ENCODE data around the gene RAET1G. TPM values are rescaled to one million over a fixed set of nuclear protein-coding genes. Genes with fewer than 3 reads are reported as not detected.
"Not testable (repeated sequence)": the region's sequence is repeated elsewhere in the genome, so short reads cannot be mapped to it uniquely, and the experiment has no call there.

RAET1G gene
- total RNA-seq, 2 experiments from 2014 or later = not detected

DNA sequence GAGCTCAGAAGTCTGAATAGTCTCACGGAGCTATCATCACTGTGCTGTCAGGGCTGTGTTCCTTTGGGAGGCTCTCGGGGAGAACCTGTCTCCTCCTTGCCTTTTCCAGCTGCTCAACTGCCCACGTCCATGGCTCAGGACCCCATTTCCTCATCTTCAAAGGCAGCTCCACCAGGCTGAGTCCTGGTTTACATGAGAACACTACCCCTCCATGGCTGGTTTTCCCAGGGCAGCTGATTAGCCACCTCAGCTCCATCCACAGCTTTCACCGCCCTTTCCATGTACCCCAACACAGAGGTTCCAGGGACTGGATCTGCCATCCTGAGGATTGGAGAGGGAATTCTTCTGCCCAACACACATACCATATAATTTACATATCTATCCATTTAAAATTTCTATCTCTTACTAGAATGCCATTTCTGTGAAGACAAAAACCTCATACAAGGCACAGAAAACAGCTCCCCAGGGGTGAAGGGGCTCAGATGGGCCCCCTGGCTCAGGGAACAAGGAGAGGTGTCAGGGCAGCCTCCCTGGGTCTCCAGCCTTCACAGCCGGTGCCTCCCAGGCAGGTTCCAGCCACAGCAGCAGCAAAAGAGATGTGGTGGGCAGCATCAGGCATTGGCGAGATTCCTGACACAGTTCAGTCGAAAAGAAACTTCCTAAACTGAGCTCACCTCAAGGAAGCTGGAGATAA, 22.8 kb downstream of the RAET1G start:
- Mint-ChIP-seq H3K4me1 (peaks cover 20% of the 10 kb centered on the region), H3K27ac (no peak overlapping the region), H3K9me3 (ENCODE audit: low read depth) (no peaks in the 10 kb centered on the region), H3K27me3 (peaks cover 23% of the 10 kb centered on the region), H3K36me3 (no peaks in the 10 kb centered on the region), H3K4me3 (no peak overlapping the region)
- CTCF ChIA-PET = interaction anchor here (1.2 kb wide), 1 partner anchor 61 kb away, joined by 3 read pairs; no protein-coding TSS in a partner anchor
- ATAC-seq (no peak), DNase-seq (no peak)

DNA sequence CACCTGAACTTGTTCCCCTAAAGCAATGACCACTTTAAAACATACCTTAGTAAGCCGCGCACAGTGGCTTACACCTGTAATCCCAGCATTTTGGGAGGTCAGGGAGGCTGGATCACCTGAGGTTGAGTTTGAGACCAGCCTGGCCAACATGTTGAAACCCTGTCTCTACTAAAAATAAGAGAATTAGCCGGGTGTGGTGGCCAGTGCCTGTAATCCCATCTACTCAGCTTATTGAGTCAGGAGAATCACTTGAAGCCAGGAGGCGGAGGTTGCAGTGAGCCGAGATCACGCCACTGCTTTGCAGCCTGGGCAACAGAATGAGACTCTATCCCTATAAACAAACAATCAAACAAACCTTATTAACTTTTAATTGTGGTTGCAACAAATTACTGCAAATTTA, 23.4 kb downstream of the RAET1G start:
- DNase-seq = no peak
- Mint-ChIP-seq H3K4me3 (no peak overlapping the region), H3K9me3 (ENCODE audit: low read depth) (no peaks in the 10 kb centered on the region), H3K27me3 (peaks cover 29% of the 10 kb centered on the region), H3K27ac (no peak overlapping the region), H3K36me3 (no peaks in the 10 kb centered on the region), H3K4me1 (peaks cover 20% of the 10 kb centered on the region)
- CTCF ChIA-PET = interaction anchor here (1.2 kb wide), 1 partner anchor 60 kb away, joined by 3 read pairs; no protein-coding TSS in a partner anchor
- no peak for ATAC-seq

DNA sequence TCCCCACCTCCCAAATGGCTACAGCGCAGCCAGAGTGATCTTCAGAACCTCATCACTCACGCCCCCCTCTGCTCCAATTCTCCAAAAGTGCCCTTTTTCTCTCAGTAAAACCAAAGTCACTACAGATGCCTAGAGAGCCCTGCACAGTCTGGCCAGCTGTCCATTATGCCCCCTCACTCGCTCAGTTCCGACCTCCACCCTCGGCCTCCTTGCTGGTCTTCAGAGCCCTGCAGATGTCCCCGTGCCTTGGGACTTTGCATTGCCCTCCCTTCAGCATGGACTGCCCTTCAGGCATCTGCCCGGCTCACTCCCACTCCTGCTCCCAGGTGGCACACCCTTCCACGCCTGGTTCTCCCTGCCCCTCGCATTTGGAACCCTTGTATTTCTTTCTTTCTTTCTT, 24.0 kb downstream of the RAET1G start:
- H3K4me3 Mint-ChIP-seq = no peak overlapping the region
- CTCF ChIA-PET = interaction anchor here (0.8 kb wide), 1 partner anchor 72 kb away, joined by 4 read pairs; no protein-coding TSS in a partner anchor
- ATAC-seq = no peak
- H3K27me3 Mint-ChIP-seq = peaks cover 34% of the 10 kb centered on the region
- no peak overlapping the region for H3K27ac Mint-ChIP-seq
- H3K36me3 Mint-ChIP-seq = no peaks in the 10 kb centered on the region
- DNase-seq = peak; percentile 31
- H3K9me3 Mint-ChIP-seq (ENCODE audit: low read depth) = no peaks in the 10 kb centered on the region
- H3K4me1 Mint-ChIP-seq = peaks cover 20% of the 10 kb centered on the region

DNA sequence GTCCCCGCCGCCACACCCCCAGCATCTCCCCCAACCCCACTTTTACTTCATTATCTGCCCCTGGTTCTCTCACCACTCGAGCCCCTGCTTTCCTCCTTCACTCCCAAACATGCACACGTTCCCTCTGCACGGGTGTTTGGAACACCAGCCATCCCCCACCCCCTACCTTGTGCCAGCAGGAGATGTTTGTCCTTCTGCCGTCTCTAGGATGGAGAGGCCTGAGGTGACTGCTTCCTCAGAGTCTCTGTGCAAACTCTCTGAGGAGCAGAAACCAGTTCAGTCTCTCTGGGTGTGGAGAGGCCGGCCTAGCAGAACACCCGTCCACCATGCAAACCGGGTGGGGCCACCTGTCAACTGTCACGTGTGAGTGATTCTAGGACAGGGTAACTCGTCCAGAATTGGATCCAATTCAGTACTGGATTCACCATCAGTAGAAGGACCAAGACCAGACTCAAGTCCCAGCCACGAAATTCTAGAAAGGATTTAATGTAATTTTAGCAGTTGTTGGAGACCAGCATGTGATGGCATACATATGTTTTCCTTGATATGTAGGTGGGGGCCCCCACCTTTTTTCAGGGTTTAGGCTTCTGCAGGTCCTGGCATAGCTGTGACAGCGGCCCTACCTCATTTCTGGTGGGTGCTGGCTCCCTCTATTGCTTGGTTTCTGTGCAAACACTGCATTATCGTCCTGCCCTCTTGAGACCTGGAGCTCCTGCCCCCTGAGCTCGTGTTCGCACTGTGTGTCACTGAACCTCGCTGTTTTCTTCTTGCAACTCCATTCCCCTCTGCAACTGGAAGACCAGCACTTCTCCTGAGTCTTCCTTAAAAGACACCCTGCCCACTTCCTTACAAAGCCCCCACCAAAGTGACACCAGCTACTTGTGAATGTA, 24.8 kb downstream of the RAET1G start, which contains the start of gene RAET1E:
RAET1E (minus strand) TSS at position 259 of the 890 bp plus-strand sequence. CDS start 7,212 bp downstream, outside the sequence.
- H3K4me3 Mint-ChIP-seq = peak within 1 kb of the TSS; percentile 18

GRCh38 chr6:149897015-149897697, 25.8 kb downstream of the RAET1G start:
- no peaks in the 10 kb centered on the region for H3K36me3 Mint-ChIP-seq
- no peak for ATAC-seq
- peaks cover 22% of the 10 kb centered on the region for H3K4me1 Mint-ChIP-seq
- CTCF ChIA-PET = interaction anchor here (0.9 to 1.3 kb wide), 4 partner anchors 11 to 62 kb away, joined by 3 to 4 read pairs (median 4); no protein-coding TSS in a partner anchor
- peaks cover 39% of the 10 kb centered on the region for H3K27me3 Mint-ChIP-seq
- H3K27ac Mint-ChIP-seq = peak overlapping the region; percentile 31
- H3K4me3 Mint-ChIP-seq = peak overlapping the region; percentile 18
- peak; percentile 31 for DNase-seq
- H3K9me3 Mint-ChIP-seq (ENCODE audit: low read depth) = no peaks in the 10 kb centered on the region

More for the DNA sequence above, 24.8 kb downstream of the RAET1G start, which contains the start of gene RAET1E:
- CTCF ChIA-PET = interaction anchor here (0.8 kb wide), 1 partner anchor 71 kb away, joined by 4 read pairs; no protein-coding TSS in a partner anchor
- ATAC-seq (no peak), DNase-seq (peak; percentile 42)
- Mint-ChIP-seq H3K36me3 (no peaks in the 10 kb centered on the region), H3K27me3 (peaks cover 36% of the 10 kb centered on the region), H3K4me1 (peaks cover 20% of the 10 kb centered on the region), H3K9me3 (ENCODE audit: low read depth) (no peaks in the 10 kb centered on the region), H3K27ac (peak within 1 kb of the TSS; percentile 31)

DNA sequence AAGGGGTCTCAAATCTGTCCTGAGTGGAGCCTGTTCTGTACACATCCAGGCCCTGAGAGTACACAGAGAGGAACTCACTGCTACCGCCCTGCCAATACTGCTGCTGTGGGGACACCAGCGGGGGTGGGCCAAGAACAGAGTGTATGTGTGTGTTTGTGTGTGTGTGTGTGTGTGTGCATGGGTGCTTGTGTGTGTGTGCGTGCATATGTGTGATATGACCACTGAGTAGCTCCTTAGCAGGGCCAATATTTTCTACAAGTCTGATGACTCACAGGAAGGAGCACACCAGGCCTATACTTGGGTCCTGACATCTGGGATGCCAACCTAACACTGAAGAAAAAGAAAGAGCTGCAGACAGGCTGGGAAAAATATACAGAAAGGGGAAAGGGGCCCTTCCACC, 26.4 kb downstream of the RAET1G start:
- CTCF ChIA-PET = interaction anchor here (0.9 to 1.3 kb wide), 4 partner anchors 10 to 61 kb away, joined by 3 to 4 read pairs (median 4); no protein-coding TSS in a partner anchor
- Mint-ChIP-seq H3K27me3 (peaks cover 36% of the 10 kb centered on the region), H3K36me3 (no peaks in the 10 kb centered on the region), H3K27ac (peak overlapping the region; percentile 17), H3K9me3 (ENCODE audit: low read depth) (no peaks in the 10 kb centered on the region), H3K4me3 (peak overlapping the region; percentile 6), H3K4me1 (peaks cover 23% of the 10 kb centered on the region)
- ATAC-seq (peak; percentile 37), DNase-seq (peak; percentile 35)

GRCh38 chr6:149895833-149896271, 27.1 kb downstream of the RAET1G start:
- peaks cover 34% of the 10 kb centered on the region for H3K27me3 Mint-ChIP-seq
- H3K9me3 Mint-ChIP-seq (ENCODE audit: low read depth) = no peaks in the 10 kb centered on the region
- peak; percentile 49 for DNase-seq
- CTCF ChIA-PET = interaction anchor here (1.2 kb wide), 1 partner anchor 29 kb away, joined by 3 read pairs; no protein-coding TSS in a partner anchor
- peak overlapping the region; percentile 28 for H3K27ac Mint-ChIP-seq
- H3K4me3 Mint-ChIP-seq = no peak overlapping the region
- peaks cover 23% of the 10 kb centered on the region for H3K4me1 Mint-ChIP-seq
- no peaks in the 10 kb centered on the region for H3K36me3 Mint-ChIP-seq
- peak; percentile 70 for ATAC-seq

- Mint-ChIP-seq H3K4me3 (no peak overlapping the region), H3K27me3 (peaks cover 32% of the 10 kb centered on the region), H3K4me1 (peaks cover 23% of the 10 kb centered on the region), H3K36me3 (no peaks in the 10 kb centered on the region), H3K27ac (no peak overlapping the region), H3K9me3 (ENCODE audit: low read depth) (no peaks in the 10 kb centered on the region)
- CTCF ChIA-PET = no interaction called here
- no peak for ATAC-seq
- no peak for DNase-seq
Observed at GRCh38 chr6:149895048-149895590, 27.8 kb downstream of the RAET1G start.

GRCh38 chr6:149891864-149892263, 31.1 kb downstream of the RAET1G start:
- CTCF ChIA-PET; ATAC-seq; H3K36me3 Mint-ChIP-seq; H3K27ac Mint-ChIP-seq; H3K4me3 Mint-ChIP-seq; DNase-seq; H3K9me3 Mint-ChIP-seq (ENCODE audit: low read depth): not testable (repeated sequence)
- Mint-ChIP-seq H3K27me3 (peaks cover 38% of the 10 kb centered on the region), H3K4me1 (peaks cover 19% of the 10 kb centered on the region)

- H3K36me3 Mint-ChIP-seq = no peaks in the 10 kb centered on the region
- CTCF ChIA-PET = no interaction called here
- H3K9me3 Mint-ChIP-seq (ENCODE audit: low read depth) = no peaks in the 10 kb centered on the region
- H3K27ac Mint-ChIP-seq = no peak overlapping the region
- DNase-seq (no peak), ATAC-seq (no peak)
- peaks cover 38% of the 10 kb centered on the region for H3K27me3 Mint-ChIP-seq
- H3K4me3 Mint-ChIP-seq = no peak overlapping the region
- peaks cover 13% of the 10 kb centered on the region for H3K4me1 Mint-ChIP-seq
Observed at GRCh38 chr6:149891259-149891658, 31.7 kb downstream of the RAET1G start.

DNA sequence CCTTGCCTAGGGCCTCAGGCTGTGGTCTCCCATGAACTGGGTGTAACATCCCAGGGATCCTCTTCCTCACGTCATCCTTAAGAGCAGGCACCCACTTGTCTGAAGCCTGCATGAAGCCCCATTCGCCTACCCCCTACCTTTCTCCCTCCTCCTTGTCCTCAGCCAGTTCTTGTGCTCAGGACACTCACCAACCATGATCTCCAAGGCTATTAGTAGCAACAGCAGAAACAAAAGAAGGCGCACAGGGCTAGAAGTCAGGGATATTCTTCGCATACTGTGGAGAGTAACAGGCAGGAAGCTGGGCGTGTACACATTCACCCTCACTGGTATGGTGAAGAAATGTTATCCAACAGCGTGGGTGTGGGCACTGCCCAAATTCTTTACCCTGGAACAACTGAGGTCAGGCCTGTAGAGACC, 32.3 kb downstream of the RAET1G start:
- CTCF ChIA-PET = no interaction called here
- Mint-ChIP-seq H3K9me3 (ENCODE audit: low read depth) (no peaks in the 10 kb centered on the region), H3K4me3 (no peak overlapping the region), H3K36me3 (no peaks in the 10 kb centered on the region), H3K4me1 (peaks cover 7% of the 10 kb centered on the region), H3K27me3 (peaks cover 40% of the 10 kb centered on the region), H3K27ac (no peak overlapping the region)
- ATAC-seq (no peak), DNase-seq (no peak)

GRCh38 chr6:149889326-149889725, 33.6 kb downstream of the RAET1G start:
- CTCF ChIA-PET = interaction anchor here (1.0 kb wide), 1 partner anchor 24 kb away, joined by 3 read pairs; no protein-coding TSS in a partner anchor
- Mint-ChIP-seq H3K27ac (no peak overlapping the region), H3K36me3 (no peaks in the 10 kb centered on the region), H3K9me3 (ENCODE audit: low read depth) (no peaks in the 10 kb centered on the region), H3K4me1 (peaks cover 3% of the 10 kb centered on the region), H3K4me3 (no peak overlapping the region), H3K27me3 (peaks cover 42% of the 10 kb centered on the region)
- ATAC-seq (no peak), DNase-seq (no peak)
